Aorta (tissue), 5 donors: ENCODE data around the gene KDM5A. TPM values are rescaled to one million over a fixed set of nuclear protein-coding genes. Genes with fewer than 3 reads are reported as not detected.
"Not testable (repeated sequence)": the region's sequence is repeated elsewhere in the genome, so short reads cannot be mapped to it uniquely, and the experiment has no call there.

Source experiments
- ATAC-seq: fragments of 200-7000 bp; cut with Tn5 transposase; one replicate; pipeline ENCODE4 v1.9.1; 2022; ENCODE audit warnings: moderate library complexity; ENCODE audit not compliant: low FRiP score
- DNase-seq, 2 donors: peaks; one replicate each; pipeline ENCODE4 v3.0.0-alpha.2; 2020
- H3K27ac ChIP-seq, 2 donors: one replicate each; pipeline ENCODE4 v1.5.1; 2013; ENCODE audit warnings: low read length in 2 of 2, mild to moderate bottlenecking in 2 of 2, moderate library complexity in 2 of 2, control low read depth in 1 of 2, inconsistent platforms in 1 of 2, low read depth in 1 of 2
- H3K27me3 ChIP-seq, 2 donors: one replicate each; pipeline ENCODE4 v1.6.1; 2013; ENCODE audit warnings: control low read depth in 1 of 2, low read length in 1 of 2, mild to moderate bottlenecking in 1 of 2, moderate library complexity in 1 of 2; ENCODE audit not compliant: insufficient read depth in 2 of 2, control insufficient read depth in 1 of 2
- H3K36me3 ChIP-seq, 2 donors: one replicate each; pipeline ENCODE4 v1.6.1; 2013; ENCODE audit warnings: control low read depth in 1 of 2, low read length in 1 of 2, mild to moderate bottlenecking in 1 of 2; ENCODE audit not compliant: insufficient read depth in 2 of 2, control insufficient read depth in 1 of 2
- H3K4me1 ChIP-seq, 2 donors: one replicate each; pipeline ENCODE4 v1.6.1; 2013; ENCODE audit warnings: low read length in 2 of 2, control low read depth in 1 of 2, mild to moderate bottlenecking in 1 of 2, moderate library complexity in 1 of 2; ENCODE audit not compliant: insufficient read depth in 2 of 2, control insufficient read depth in 1 of 2
- H3K4me3 ChIP-seq, 2 donors: one replicate each; pipeline ENCODE4 v1.5.1; 2013; ENCODE audit warnings: low read length in 2 of 2, control low read depth in 1 of 2, mild to moderate bottlenecking in 1 of 2
- H3K9me3 ChIP-seq: one replicate; pipeline ENCODE4 v1.6.1; 2013; ENCODE audit warnings: mild to moderate bottlenecking, low read length; ENCODE audit not compliant: control insufficient read depth
- WGBS, 2 donors: extraction: QIAGEN DNeasy Blood & Tissue Kit; methylation state at CpG; one replicate each; pipeline ENCODE4 v1.1.7; 2013; 5-methylcytosine and 5-hydroxymethylcytosine counted together
- intact Hi-C, 2 donors: fragments of 100-400 bp; cut with DNase I; formaldehyde crosslinking; loops; one replicate each; pipeline versions ENCODE4 v1.14.2 to v1.15.0; 2022
- polyA plus RNA-seq, 2 donors: library from polyadenylated mRNA; stranded (reverse); fragments of 200-250 nt; gene quantifications; one replicate each; pipeline ENCODE4 v1.2.3, GENCODE V29; 2013
- total RNA-seq, 2 donors: library from RNA; stranded (reverse); fragmentation: NEBNext Ultra II Directional; extraction: Animal tissue kit (Norgen Biotek cat#: 25700); gene quantifications; one replicate each; pipeline ENCODE4 v1.2.1, GENCODE V29; 2021
- donor health status: healthy with polysubstance abuse.
- donor health status: Bipolar disorder and iron deficiency.
- donor health status: DM: no; HTN: no; CAD: no.
- donor health status: DM: no; HTN: no; CAD: no.
- donor health status: DM: yes; HTN: yes; CAD: no.

KDM5A gene
- total and polyA plus RNA-seq, 4 donors, result 6.6 to 90.5 (median 36.9) TPM

GRCh38 chr12:243381-243780 is 145.7 kb downstream of the KDM5A start:
- 62 to 63% methylated on average over 4 of the region's 4 CpGs for WGBS, 2 donors
- DNase-seq, result no peak
- Histone ChIP-seq H3K4me1 (no peaks in the 10 kb centered on the region), H3K9me3 (no peaks in the 10 kb centered on the region), H3K27me3 (no peaks in the 10 kb centered on the region), H3K36me3 (no peaks in the 10 kb centered on the region), H3K4me3 (no peak overlapping the region), H3K27ac (no peak overlapping the region)
- intact Hi-C loops, result no loop called here
- ATAC-seq, result no peak

- no peak overlapping the region for H3K4me3 ChIP-seq
- H3K27me3 ChIP-seq, result no peaks in the 10 kb centered on the region
- DNase-seq (no peak), ATAC-seq (no peak)
- no peaks in the 10 kb centered on the region for H3K36me3 ChIP-seq
- no peaks in the 10 kb centered on the region for H3K4me1 ChIP-seq
- intact Hi-C loops, result no loop called here
- H3K27ac ChIP-seq, result no peak overlapping the region
- no peaks in the 10 kb centered on the region for H3K9me3 ChIP-seq
- WGBS, 2 donors, result 90 to 91% methylated on average over 15 of the region's 15 CpGs
These were observed 146.6 kb downstream of the KDM5A start for GRCh38 chr12:242496-242895.

- Histone ChIP-seq H3K4me1 (no peaks in the 10 kb centered on the region), H3K9me3 (peaks cover 2% of the 10 kb centered on the region), H3K4me3 (no peak overlapping the region), H3K27me3 (no peaks in the 10 kb centered on the region), H3K27ac (no peak overlapping the region), H3K36me3 (no peaks in the 10 kb centered on the region)
- DNase-seq, result no peak
- WGBS, 2 donors, result 89 to 91% methylated on average over 9 of the region's 9 CpGs
- intact Hi-C loops, result no loop called here
- ATAC-seq, result no peak
These were observed 147.9 kb downstream of the KDM5A start for GRCh38 chr12:241266-241665.

GRCh38 chr12:240566-240965 is 148.6 kb downstream of the KDM5A start:
- Histone ChIP-seq H3K9me3 (peaks cover 2% of the 10 kb centered on the region), H3K27ac (no peak overlapping the region), H3K36me3 (no peaks in the 10 kb centered on the region), H3K4me3 (no peak overlapping the region), H3K27me3 (no peaks in the 10 kb centered on the region), H3K4me1 (no peaks in the 10 kb centered on the region)
- ATAC-seq (no peak), DNase-seq (no peak)
- intact Hi-C loops, result no loop called here
- 89 to 91% methylated on average over 9 of the region's 9 CpGs for WGBS, 2 donors

- Histone ChIP-seq H3K9me3 (peaks cover 2% of the 10 kb centered on the region), H3K36me3 (no peaks in the 10 kb centered on the region), H3K4me1 (no peaks in the 10 kb centered on the region), H3K27ac (no peak overlapping the region), H3K4me3 (no peak overlapping the region), H3K27me3 (no peaks in the 10 kb centered on the region)
- 67 to 86% methylated on average over 18 to 19 of the region's 19 CpGs for WGBS, 2 donors
- no peak for ATAC-seq
- intact Hi-C loops, result no loop called here
- DNase-seq, result no peak
These were observed 150.3 kb downstream of the KDM5A start for GRCh38 chr12:238736-239398.

GRCh38 chr12:238116-238515 is 151.0 kb downstream of the KDM5A start:
- intact Hi-C loops, result no loop called here
- no peak for ATAC-seq
- WGBS, 2 donors, result 81 to 86% methylated on average over 9 of the region's 9 CpGs
- no peaks in the 10 kb centered on the region for H3K4me1 ChIP-seq
- DNase-seq, result no peak
- H3K27me3 ChIP-seq, result no peaks in the 10 kb centered on the region
- no peak overlapping the region for H3K27ac ChIP-seq
- peaks cover 2% of the 10 kb centered on the region for H3K9me3 ChIP-seq
- H3K4me3 ChIP-seq, result no peak overlapping the region
- H3K36me3 ChIP-seq, result no peaks in the 10 kb centered on the region

GRCh38 chr12:237026-237815 is 151.9 kb downstream of the KDM5A start:
- no peak for ATAC-seq
- H3K27ac ChIP-seq, result no peak overlapping the region
- DNase-seq, result no peak
- H3K36me3 ChIP-seq, result no peaks in the 10 kb centered on the region
- no peak overlapping the region for H3K4me3 ChIP-seq
- WGBS, 2 donors, result 89% methylated on average over 13 of the region's 13 CpGs
- no peaks in the 10 kb centered on the region for H3K4me1 ChIP-seq
- H3K9me3 ChIP-seq, result peaks cover 2% of the 10 kb centered on the region
- intact Hi-C loops, result no loop called here
- H3K27me3 ChIP-seq, result no peaks in the 10 kb centered on the region

GRCh38 chr12:236445-236844 is 152.7 kb downstream of the KDM5A start:
- no peak for ATAC-seq
- DNase-seq, result no peak
- H3K27me3 ChIP-seq, result no peaks in the 10 kb centered on the region
- 63 to 69% methylated on average over 3 of the region's 3 CpGs for WGBS, 2 donors
- H3K9me3 ChIP-seq, result peaks cover 2% of the 10 kb centered on the region
- H3K36me3 ChIP-seq, result no peaks in the 10 kb centered on the region
- no peak overlapping the region for H3K4me3 ChIP-seq
- H3K27ac ChIP-seq, result no peak overlapping the region
- H3K4me1 ChIP-seq, result no peaks in the 10 kb centered on the region
- intact Hi-C loops, result no loop called here

- H3K4me1 ChIP-seq, H3K36me3 ChIP-seq, ATAC-seq, DNase-seq, H3K4me3 ChIP-seq, intact Hi-C loops, H3K27me3 ChIP-seq, H3K27ac ChIP-seq, H3K9me3 ChIP-seq: not testable (repeated sequence)
- 81 to 88% methylated on average over 4 of the region's 4 CpGs for WGBS, 2 donors
These were observed 153.2 kb downstream of the KDM5A start for GRCh38 chr12:235967-236366.
